ENCODE data around the gene KIF3A.

Gene KIF3A

DNA sequence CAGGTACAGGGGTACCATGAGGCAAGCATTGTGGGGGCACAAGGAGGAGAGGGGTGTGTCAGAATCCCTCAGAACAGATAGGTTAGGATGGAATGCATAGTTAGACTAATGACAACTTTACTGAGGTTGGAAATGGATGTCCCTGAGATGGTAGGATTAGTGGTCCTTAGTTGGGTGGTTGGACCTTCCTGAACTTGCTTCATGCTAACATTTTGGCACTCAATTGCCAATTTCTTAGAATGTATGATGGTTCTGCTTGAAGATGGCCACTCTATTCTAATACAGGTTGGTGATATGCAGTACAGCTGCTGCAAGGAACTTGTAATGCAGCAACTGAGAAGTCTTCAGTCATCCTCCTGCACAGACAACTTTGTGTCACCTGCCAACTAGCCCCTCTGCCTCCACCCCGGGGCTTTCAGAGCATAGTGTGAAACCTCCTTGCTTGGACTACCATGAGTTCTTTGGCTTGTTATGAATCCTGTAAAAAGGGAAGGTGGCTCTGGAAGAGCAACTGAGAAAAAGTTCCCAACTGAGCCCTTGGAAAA is 15.3 kb upstream of the KIF3A start:
- DNase-seq (ENCODE audit: low spot score), result no peak

DNA sequence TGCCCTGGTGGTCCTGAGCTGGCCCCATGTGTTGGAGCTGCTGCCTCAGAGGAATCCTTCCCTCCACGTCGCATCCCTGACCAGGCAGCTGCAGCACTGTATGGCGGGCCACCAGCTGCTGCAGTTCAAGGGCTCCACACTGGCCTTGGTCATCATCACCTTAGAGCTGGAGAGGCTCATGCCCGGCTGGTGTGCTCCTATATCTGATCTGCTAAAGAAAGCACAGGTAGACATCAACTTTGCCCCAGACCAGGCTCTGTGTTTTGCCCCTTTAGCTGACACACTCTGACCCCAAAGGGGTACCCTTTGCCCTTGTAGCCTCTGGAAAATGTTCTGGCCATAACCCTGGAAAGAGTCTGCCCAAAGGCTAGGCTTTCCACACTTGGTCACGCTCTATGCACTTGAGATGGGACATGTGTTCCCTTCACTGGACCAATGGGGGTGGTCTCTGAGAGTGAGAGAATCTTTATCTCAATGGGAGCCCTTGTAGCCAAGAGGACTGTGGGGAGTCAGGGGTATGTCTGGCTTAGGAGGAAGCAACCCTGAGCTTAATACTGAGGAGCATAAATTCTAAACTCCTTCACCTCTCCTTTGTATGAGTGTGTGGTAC is 14.7 kb upstream of the KIF3A start:
- no peak overlapping the region for H3K23ac ChIP-seq (ENCODE audit: low read depth, low read length, poor library complexity)
- H3K36me3 ChIP-seq (replicated peaks in 1 of 2; ENCODE audit: control insufficient read depth in 2 of 2, insufficient read depth in 2 of 2, low read length in 2 of 2), result no peaks in the 10 kb centered on the region
- peaks cover 13 to 28% (median 27%) of the 10 kb centered on the region in 3 experiments for H3K27me3 ChIP-seq (ENCODE audit: control insufficient read depth in 3 of 3, insufficient read depth in 3 of 3, low read depth in 1 of 3, low read length in 3 of 3)
- no peak overlapping the region for H3K4me3 ChIP-seq (ENCODE audit: low read length in 2 of 2)
- H3K79me1 ChIP-seq (ENCODE audit: low read depth, low read length), result no peaks in the 10 kb centered on the region
- H3K18ac ChIP-seq (ENCODE audit: low read length), result no peak overlapping the region
- no peak overlapping the region for H2AK5ac ChIP-seq (ENCODE audit: low read depth, low read length)
- H2BK120ac ChIP-seq (ENCODE audit: low read depth, low read length), result no peak overlapping the region
- no peak overlapping the region for H4K91ac ChIP-seq (ENCODE audit: low read depth, low read length, poor library complexity)
- WGBS, 2 donors (ENCODE audit: extremely low coverage in 2 of 2, insufficient read length in 2 of 2, insufficient replicate concordance in 1 of 2), result no CpG with 5 or more reads among the region's 5 CpGs
- no peak overlapping the region for H2BK15ac ChIP-seq (ENCODE audit: low read length)
- H3K4me1 ChIP-seq (ENCODE audit: control insufficient read depth in 2 of 2, insufficient read depth in 1 of 2, low read depth in 1 of 2, low read length in 2 of 2), result peaks cover 0 to 17% of the 10 kb centered on the region in 2 donors
- H2AFZ ChIP-seq (ENCODE audit: low read length), result no peak overlapping the region
- H4K8ac ChIP-seq (ENCODE audit: low read depth, low read length), result no peak overlapping the region
- no peak overlapping the region for H3K9ac ChIP-seq (ENCODE audit: low read depth, low read length, poor library complexity)
- DNase-seq (ENCODE audit: low spot score), result no peak
- no peaks in the 10 kb centered on the region for H3K9me3 ChIP-seq (replicated peaks in 1 of 2; ENCODE audit: control insufficient read depth in 2 of 2, insufficient read depth in 1 of 2, low read depth in 1 of 2, low read length in 2 of 2)
- H2BK5ac ChIP-seq (ENCODE audit: low read length), result no peak overlapping the region
- no peak overlapping the region for H3K4me2 ChIP-seq (ENCODE audit: insufficient read depth, low read length, poor library complexity, severe bottlenecking)
- no peak overlapping the region for H3K27ac ChIP-seq (replicated peaks; ENCODE audit: low read length)
- H3K4ac ChIP-seq (ENCODE audit: low read length), result no peak overlapping the region
- no peak overlapping the region for H2BK12ac ChIP-seq (ENCODE audit: low read length)
- H3K14ac ChIP-seq (ENCODE audit: low read length), result no peak overlapping the region

More for the DNA sequence above, 15.3 kb upstream of the KIF3A start:
- no peaks in the 10 kb centered on the region for H3K9me3 ChIP-seq (replicated peaks in 1 of 2; ENCODE audit: control insufficient read depth in 2 of 2, insufficient read depth in 1 of 2, low read depth in 1 of 2, low read length in 2 of 2)
- H3K79me1 ChIP-seq (ENCODE audit: low read depth, low read length), result no peaks in the 10 kb centered on the region
- no peak overlapping the region for H3K27ac ChIP-seq (replicated peaks; ENCODE audit: low read length)
- no peak overlapping the region for H2BK5ac ChIP-seq (ENCODE audit: low read length)
- no CpG with 5 or more reads among the region's 1 CpG for WGBS, 2 donors (ENCODE audit: extremely low coverage in 2 of 2, insufficient read length in 2 of 2, insufficient replicate concordance in 1 of 2)
- no peak overlapping the region for H3K4me2 ChIP-seq (ENCODE audit: insufficient read depth, low read length, poor library complexity, severe bottlenecking)
- no peak overlapping the region for H2AFZ ChIP-seq (ENCODE audit: low read length)
- no peak overlapping the region for H3K14ac ChIP-seq (ENCODE audit: low read length)
- H3K23ac ChIP-seq (ENCODE audit: low read depth, low read length, poor library complexity), result no peak overlapping the region
- no peak overlapping the region for H3K4ac ChIP-seq (ENCODE audit: low read length)
- H3K4me1 ChIP-seq (ENCODE audit: control insufficient read depth in 2 of 2, insufficient read depth in 1 of 2, low read depth in 1 of 2, low read length in 2 of 2), result peaks cover 0 to 17% of the 10 kb centered on the region in 2 donors
- H3K4me3 ChIP-seq (ENCODE audit: low read length in 2 of 2), result no peak overlapping the region
- H2BK12ac ChIP-seq (ENCODE audit: low read length), result no peak overlapping the region
- H3K18ac ChIP-seq (ENCODE audit: low read length), result no peak overlapping the region
- H3K27me3 ChIP-seq (ENCODE audit: control insufficient read depth in 3 of 3, insufficient read depth in 3 of 3, low read depth in 1 of 3, low read length in 3 of 3), result peaks cover 7 to 22% (median 21%) of the 10 kb centered on the region in 3 experiments
- H2AK5ac ChIP-seq (ENCODE audit: low read depth, low read length), result no peak overlapping the region
- no peak overlapping the region for H2BK15ac ChIP-seq (ENCODE audit: low read length)
- no peak overlapping the region for H3K9ac ChIP-seq (ENCODE audit: low read depth, low read length, poor library complexity)
- H4K8ac ChIP-seq (ENCODE audit: low read depth, low read length), result no peak overlapping the region
- no peak overlapping the region for H2BK120ac ChIP-seq (ENCODE audit: low read depth, low read length)
- peaks cover 3 to 6% of the 10 kb centered on the region in 2 donors for H3K36me3 ChIP-seq (replicated peaks in 1 of 2; ENCODE audit: control insufficient read depth in 2 of 2, insufficient read depth in 2 of 2, low read length in 2 of 2)
- H4K91ac ChIP-seq (ENCODE audit: low read depth, low read length, poor library complexity), result no peak overlapping the region

DNA sequence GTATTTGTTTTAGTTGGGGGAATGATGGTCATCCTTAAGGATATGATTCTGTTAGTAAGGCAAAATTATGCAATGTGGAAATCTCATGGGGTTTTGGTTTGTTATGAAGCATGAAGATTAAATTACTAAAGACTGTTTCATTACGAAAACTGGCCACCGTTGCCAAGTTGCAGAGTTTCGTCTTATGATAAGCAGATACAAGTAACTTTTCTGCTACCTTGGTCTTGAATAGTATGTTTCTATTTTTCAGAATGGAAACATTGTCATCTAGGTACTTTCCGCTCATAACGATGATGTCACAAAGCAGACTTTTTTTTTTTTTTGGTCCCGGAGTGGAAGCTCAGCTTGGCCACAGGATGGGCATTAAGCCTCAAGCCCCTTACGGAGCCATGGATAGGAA is 14.1 kb upstream of the KIF3A start:
- H3K9me3 ChIP-seq (replicated peaks in 1 of 2; ENCODE audit: control insufficient read depth in 2 of 2, insufficient read depth in 1 of 2, low read depth in 1 of 2, low read length in 2 of 2), result no peaks in the 10 kb centered on the region
- H4K8ac ChIP-seq (ENCODE audit: low read depth, low read length), result no peak overlapping the region
- H3K27ac ChIP-seq (replicated peaks; ENCODE audit: low read length), result no peak overlapping the region
- H3K4me1 ChIP-seq (ENCODE audit: control insufficient read depth in 2 of 2, insufficient read depth in 1 of 2, low read depth in 1 of 2, low read length in 2 of 2), result peaks cover 0 to 17% of the 10 kb centered on the region in 2 donors
- no peak overlapping the region for H2BK15ac ChIP-seq (ENCODE audit: low read length)
- no peak overlapping the region for H3K4ac ChIP-seq (ENCODE audit: low read length)
- H3K14ac ChIP-seq (ENCODE audit: low read length), result no peak overlapping the region
- H3K36me3 ChIP-seq (replicated peaks in 1 of 2; ENCODE audit: control insufficient read depth in 2 of 2, insufficient read depth in 2 of 2, low read length in 2 of 2), result no peaks in the 10 kb centered on the region
- H2BK12ac ChIP-seq (ENCODE audit: low read length), result no peak overlapping the region
- no peak overlapping the region for H3K18ac ChIP-seq (ENCODE audit: low read length)
- no peak overlapping the region for H2AFZ ChIP-seq (ENCODE audit: low read length)
- no peak overlapping the region for H4K91ac ChIP-seq (ENCODE audit: low read depth, low read length, poor library complexity)
- no peak overlapping the region for H3K4me2 ChIP-seq (ENCODE audit: insufficient read depth, low read length, poor library complexity, severe bottlenecking)
- peaks cover 14 to 34% (median 33%) of the 10 kb centered on the region in 3 experiments for H3K27me3 ChIP-seq (ENCODE audit: control insufficient read depth in 3 of 3, insufficient read depth in 3 of 3, low read depth in 1 of 3, low read length in 3 of 3)
- no peak overlapping the region for H2AK5ac ChIP-seq (ENCODE audit: low read depth, low read length)
- whole genome bisulfite sequencing, 2 donors (ENCODE audit: extremely low coverage in 2 of 2, insufficient read length in 2 of 2, insufficient replicate concordance in 1 of 2), result no CpG with 5 or more reads among the region's 7 CpGs
- no peak overlapping the region for H3K4me3 ChIP-seq (ENCODE audit: low read length in 2 of 2)
- H2BK5ac ChIP-seq (ENCODE audit: low read length), result no peak overlapping the region
- H3K9ac ChIP-seq (ENCODE audit: low read depth, low read length, poor library complexity), result no peak overlapping the region
- no peak for DNase-seq (ENCODE audit: low spot score)
- no peak overlapping the region for H2BK120ac ChIP-seq (ENCODE audit: low read depth, low read length)
- no peaks in the 10 kb centered on the region for H3K79me1 ChIP-seq (ENCODE audit: low read depth, low read length)
- H3K23ac ChIP-seq (ENCODE audit: low read depth, low read length, poor library complexity), result no peak overlapping the region

DNA sequence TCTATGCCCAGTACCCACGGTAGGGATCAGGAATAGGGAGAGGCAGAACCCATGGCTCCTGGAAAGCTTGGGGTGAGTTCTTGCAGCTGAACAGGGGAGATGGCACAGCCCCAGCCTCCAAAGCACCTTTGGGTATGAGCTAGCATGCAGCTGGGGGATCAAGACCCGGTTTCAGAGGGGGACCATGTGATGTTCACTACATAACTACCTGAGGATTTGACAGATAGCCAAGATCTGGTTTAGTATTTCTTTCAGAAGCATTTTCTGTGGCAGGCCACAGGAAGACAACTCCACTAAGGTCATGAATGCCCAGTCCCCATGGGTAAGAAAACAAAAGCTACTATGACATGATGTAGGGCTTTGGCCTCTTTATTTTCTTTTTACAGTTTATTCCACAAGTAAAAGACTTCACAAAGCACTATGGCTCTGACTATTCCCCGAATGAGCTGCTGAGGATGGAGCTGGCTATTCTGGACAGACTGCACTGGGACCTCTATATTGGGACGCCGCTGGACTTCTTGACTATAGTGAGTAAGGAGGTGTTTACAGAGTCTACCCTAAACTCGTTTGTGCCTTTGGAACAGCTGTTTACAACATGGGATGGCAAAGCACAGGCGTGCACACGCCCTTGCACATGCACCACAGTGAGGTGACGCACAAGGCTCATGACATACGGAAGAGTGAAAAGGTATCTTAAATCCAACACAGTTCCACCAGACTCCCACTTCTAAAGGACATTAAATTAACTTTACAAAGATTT is 13.3 kb upstream of the KIF3A start:
- H2AFZ ChIP-seq (ENCODE audit: low read length), result no peak overlapping the region
- no peak overlapping the region for H2BK120ac ChIP-seq (ENCODE audit: low read depth, low read length)
- no peaks in the 10 kb centered on the region for H3K36me3 ChIP-seq (replicated peaks in 1 of 2; ENCODE audit: control insufficient read depth in 2 of 2, insufficient read depth in 2 of 2, low read length in 2 of 2)
- H2BK12ac ChIP-seq (ENCODE audit: low read length), result no peak overlapping the region
- H3K9ac ChIP-seq (ENCODE audit: low read depth, low read length, poor library complexity), result no peak overlapping the region
- H3K18ac ChIP-seq (ENCODE audit: low read length), result no peak overlapping the region
- H3K23ac ChIP-seq (ENCODE audit: low read depth, low read length, poor library complexity), result no peak overlapping the region
- no peak overlapping the region for H2BK15ac ChIP-seq (ENCODE audit: low read length)
- no peak overlapping the region for H4K91ac ChIP-seq (ENCODE audit: low read depth, low read length, poor library complexity)
- no CpG with 5 or more reads among the region's 10 CpGs for WGBS, 2 donors (ENCODE audit: extremely low coverage in 2 of 2, insufficient read length in 2 of 2, insufficient replicate concordance in 1 of 2)
- H2BK5ac ChIP-seq (ENCODE audit: low read length), result no peak overlapping the region
- no peak overlapping the region for H3K4ac ChIP-seq (ENCODE audit: low read length)
- no peaks in the 10 kb centered on the region for H3K9me3 ChIP-seq (replicated peaks in 1 of 2; ENCODE audit: control insufficient read depth in 2 of 2, insufficient read depth in 1 of 2, low read depth in 1 of 2, low read length in 2 of 2)
- no peaks in the 10 kb centered on the region for H3K79me1 ChIP-seq (ENCODE audit: low read depth, low read length)
- DNase-seq (ENCODE audit: low spot score), result no peak
- H3K4me1 ChIP-seq (ENCODE audit: control insufficient read depth in 2 of 2, insufficient read depth in 1 of 2, low read depth in 1 of 2, low read length in 2 of 2), result peaks cover 0 to 17% of the 10 kb centered on the region in 2 donors
- H3K4me2 ChIP-seq (ENCODE audit: insufficient read depth, low read length, poor library complexity, severe bottlenecking), result no peak overlapping the region
- H3K27me3 ChIP-seq (ENCODE audit: control insufficient read depth in 3 of 3, insufficient read depth in 3 of 3, low read depth in 1 of 3, low read length in 3 of 3), result peaks cover 14 to 42% (median 37%) of the 10 kb centered on the region in 3 experiments
- H2AK5ac ChIP-seq (ENCODE audit: low read depth, low read length), result no peak overlapping the region
- H3K27ac ChIP-seq (replicated peaks; ENCODE audit: low read length), result no peak overlapping the region
- no peak overlapping the region for H4K8ac ChIP-seq (ENCODE audit: low read depth, low read length)
- H3K14ac ChIP-seq (ENCODE audit: low read length), result no peak overlapping the region
- no peak overlapping the region for H3K4me3 ChIP-seq (ENCODE audit: low read length in 2 of 2)

Data from neuronal stem cell (in vitro differentiated cells).